Immature natural killer cell (primary cell): Measurements from ENCODE around the gene DZANK1. TPM values are rescaled to one million over a fixed set of nuclear protein-coding genes. Genes with fewer than 3 reads are reported as not detected.

Source experiments
- polyA plus RNA-seq, 3 donors: library from polyadenylated mRNA; unstranded; fragments of 300-500 nt; fragmentation: Illumina TruSeq; gene quantifications; one replicate each; pipeline ENCODE4 v1.2.3, GENCODE V29; 2021

DZANK1 gene
- polyA plus RNA-seq, 3 donors from 2014 or later = 1.2 to 1.6 TPM; not detected in 1

Other genes with a start within 250 kb of the DZANK1 start
- 1 to 10 TPM; 3.2 to 6.5 (median 5.4) TPM for gene ZNF133, start 178.5 kb downstream of the DZANK1 start, polyA plus RNA-seq
- gene POLR3F, start 360 bp upstream of the DZANK1 start, polyA plus RNA-seq = 1 to 10 TPM; 4.3 to 6.2 (median 4.4) TPM
- 1 to 10 TPM; 3.4 to 9.8 (median 9.7) TPM for gene RBBP9, start 30.2 kb upstream of the DZANK1 start, polyA plus RNA-seq
- 100 to 1,000 TPM in 1 of 3 donors, 10 to 100 TPM in 2; 44.1 to 109 (median 67.7) TPM for gene SEC23B, start 40.9 kb upstream of the DZANK1 start, polyA plus RNA-seq
- 100 to 1,000 TPM; 175 to 216 (median 181) TPM for gene SMIM26, start 100.4 kb upstream of the DZANK1 start, polyA plus RNA-seq
- gene DTD1, start 121.0 kb upstream of the DZANK1 start, polyA plus RNA-seq = 10 to 100 TPM; 47.4 to 68.3 (median 66.6) TPM